DMS153 (cell line): ENCODE data around the gene MAIP1.
"Not testable (repeated sequence)": the region's sequence is repeated elsewhere in the genome, so short reads cannot be mapped to it uniquely, and the experiment has no call there.

Source experiments
- DNase-seq: peaks from one replicate; lab custom pipeline; 2025; lab: John Stamatoyannopoulos, UW

MAIP1 gene, protein sequence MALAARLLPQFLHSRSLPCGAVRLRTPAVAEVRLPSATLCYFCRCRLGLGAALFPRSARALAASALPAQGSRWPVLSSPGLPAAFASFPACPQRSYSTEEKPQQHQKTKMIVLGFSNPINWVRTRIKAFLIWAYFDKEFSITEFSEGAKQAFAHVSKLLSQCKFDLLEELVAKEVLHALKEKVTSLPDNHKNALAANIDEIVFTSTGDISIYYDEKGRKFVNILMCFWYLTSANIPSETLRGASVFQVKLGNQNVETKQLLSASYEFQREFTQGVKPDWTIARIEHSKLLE

DNA sequence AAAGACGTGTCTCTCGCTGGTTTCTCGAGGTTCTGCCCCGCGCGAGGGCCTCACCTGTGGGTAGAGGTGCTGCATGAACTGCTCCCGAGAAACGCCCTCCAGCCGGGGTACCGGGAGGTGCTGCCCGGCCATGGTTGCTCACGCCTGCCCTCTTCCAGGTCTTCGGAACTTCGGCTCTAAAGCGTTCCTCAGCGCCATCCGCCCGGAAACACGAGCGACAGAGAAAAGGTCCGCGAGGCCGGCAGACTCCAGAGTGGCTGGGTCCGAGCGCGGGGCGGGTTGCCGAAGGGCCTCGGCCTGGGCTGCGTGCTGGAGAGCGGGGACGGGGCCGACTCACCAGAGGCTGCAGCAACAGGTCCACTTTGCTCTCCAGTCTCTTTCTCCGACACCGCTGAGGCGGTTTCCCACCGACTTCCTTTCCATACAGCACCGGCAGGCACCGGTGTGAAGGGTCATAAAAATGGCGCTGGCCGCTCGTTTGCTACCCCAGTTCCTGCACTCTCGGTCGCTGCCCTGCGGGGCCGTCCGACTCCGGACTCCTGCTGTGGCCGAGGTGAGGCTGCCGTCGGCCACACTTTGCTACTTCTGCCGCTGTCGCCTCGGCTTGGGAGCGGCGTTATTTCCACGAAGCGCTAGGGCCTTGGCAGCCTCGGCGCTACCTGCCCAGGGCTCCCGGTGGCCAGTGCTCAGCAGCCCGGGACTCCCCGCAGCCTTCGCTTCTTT, at the start of gene MAIP1, which contains the start of gene TYW5:
TSS of gene MAIP1 (plus strand) at position 244 of the 723 bp plus-strand sequence. CDS start at position 461, 217 bp downstream.
TSS of gene TYW5 (minus strand) at position 153 of the 723 bp plus-strand sequence. CDS start at position 132, 21 bp downstream.
- DNase-seq = peak; percentile 47

DNA sequence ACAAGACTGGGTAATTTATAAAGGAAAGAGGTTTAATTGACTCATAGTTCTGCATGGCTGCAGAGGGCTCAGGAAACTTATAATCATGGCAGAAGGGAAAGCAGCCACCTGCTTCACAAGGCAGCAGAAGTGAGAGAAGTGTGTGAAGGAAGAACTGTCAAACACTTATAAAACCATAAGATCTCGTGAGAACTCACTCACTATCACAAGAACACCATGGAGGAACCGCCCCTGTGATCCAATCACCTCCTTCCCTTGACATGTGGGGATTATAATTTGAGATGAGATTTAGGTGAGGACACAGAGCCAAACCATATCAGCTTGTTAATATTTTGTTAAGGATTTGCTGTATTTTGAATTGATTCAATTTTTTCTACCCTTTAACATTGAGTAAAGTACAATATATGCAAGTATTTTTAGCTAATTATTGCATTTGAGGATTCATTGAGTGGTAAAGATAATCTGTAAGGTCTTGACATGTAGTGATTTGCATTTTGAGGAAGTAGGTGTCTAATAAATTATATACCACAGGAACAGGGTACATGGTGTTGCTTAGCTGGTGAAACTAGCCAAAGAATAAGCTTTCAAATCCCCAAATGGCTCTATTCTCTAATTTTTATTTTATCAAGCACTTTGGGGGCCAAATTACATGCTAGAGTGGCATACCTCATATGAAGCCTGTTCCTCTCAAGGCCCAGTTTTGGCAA, 48.2 kb upstream of the MAIP1 start:
- no peak for DNase-seq

DNA sequence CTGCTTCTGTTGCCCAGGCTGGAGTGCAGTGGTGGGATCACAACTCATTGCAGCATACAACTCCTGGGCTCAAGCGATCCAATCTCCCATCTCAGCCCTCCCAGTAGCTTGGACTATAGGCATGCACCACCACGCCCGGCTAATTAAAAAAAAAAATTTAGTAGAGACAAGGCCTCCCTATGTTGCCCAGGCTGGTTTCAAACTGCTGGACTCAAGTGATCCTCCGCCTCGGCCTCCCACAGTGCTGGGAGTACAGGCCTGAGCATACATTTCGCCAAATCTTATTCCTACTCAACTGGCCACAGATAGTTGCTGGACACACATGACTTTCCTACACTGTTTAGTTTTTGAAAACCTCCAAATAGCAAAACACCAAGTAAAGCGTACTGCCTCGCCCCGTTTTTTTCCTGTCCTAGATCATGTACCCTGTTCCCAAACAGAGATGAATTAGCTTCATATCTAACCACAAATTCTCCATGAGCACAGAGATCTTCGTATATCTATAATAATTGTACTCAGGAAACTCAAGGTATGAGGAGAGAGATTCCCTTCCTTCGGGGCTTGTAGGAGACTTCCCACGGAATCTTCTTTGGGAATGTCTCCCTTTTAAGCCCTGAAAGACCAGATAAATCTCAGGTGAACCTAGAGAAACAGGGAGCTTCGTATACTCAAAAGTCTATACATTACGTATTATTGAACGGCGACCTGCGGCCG, 44.9 kb upstream of the MAIP1 start:
- no peak for DNase-seq

DNA sequence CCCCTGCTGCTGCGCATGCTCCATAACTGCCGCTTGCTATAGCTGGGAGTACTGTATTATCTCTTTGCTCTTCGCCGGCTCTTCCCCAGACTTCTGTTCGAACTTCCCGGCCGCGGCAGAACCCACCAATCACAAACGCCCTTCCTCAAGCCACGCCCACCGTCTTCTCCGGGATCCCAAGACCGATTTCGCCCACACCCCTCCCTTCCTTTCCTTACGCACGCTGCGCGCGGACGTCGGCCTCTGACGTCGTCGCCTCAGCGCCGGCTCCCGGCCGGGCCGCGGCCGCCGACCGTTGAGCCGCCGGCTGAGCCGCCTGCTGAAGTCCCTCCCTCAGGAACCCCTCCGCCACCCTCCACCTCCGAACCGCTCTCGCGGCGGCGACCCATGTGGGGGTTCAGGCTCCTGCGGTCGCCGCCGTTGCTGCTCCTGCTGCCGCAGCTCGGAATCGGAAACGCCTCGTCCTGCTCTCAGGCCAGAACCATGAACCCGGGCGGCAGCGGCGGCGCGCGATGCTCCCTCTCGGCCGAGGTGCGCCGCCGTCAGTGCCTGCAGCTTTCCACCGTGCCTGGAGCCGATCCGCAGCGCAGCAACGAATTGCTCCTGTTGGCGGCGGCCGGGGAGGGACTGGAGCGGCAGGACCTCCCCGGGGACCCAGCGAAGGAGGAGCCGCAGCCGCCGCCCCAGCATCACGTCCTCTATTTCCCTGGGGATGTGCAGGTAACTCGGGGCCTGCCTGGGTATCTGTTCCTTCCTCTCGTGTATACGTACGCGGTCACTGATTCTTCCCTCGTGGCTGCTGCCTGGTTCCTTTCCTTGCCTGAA, 44.1 kb upstream of the MAIP1 start, which contains the start of gene C2orf69:
TSS of gene C2orf69 (plus strand) at position 242 of the 825 bp plus-strand sequence. CDS start at position 388, 146 bp downstream.
- DNase-seq = peak; percentile 85

DNA sequence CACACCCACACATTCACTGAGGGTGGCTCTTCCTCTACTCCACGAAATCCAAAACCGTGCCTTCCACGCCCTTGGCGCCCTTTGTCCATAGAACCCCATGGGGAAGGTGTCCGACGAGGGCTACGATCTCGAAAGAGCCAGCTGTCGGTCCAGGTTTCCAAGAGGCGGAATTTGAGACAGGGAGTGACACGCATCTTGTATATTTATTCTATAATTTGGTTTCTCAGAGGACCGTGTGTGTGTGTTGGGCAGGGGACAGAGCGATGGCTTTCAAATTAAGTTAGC, 43.6 kb upstream of the MAIP1 start:
- DNase-seq = no peak

DNA sequence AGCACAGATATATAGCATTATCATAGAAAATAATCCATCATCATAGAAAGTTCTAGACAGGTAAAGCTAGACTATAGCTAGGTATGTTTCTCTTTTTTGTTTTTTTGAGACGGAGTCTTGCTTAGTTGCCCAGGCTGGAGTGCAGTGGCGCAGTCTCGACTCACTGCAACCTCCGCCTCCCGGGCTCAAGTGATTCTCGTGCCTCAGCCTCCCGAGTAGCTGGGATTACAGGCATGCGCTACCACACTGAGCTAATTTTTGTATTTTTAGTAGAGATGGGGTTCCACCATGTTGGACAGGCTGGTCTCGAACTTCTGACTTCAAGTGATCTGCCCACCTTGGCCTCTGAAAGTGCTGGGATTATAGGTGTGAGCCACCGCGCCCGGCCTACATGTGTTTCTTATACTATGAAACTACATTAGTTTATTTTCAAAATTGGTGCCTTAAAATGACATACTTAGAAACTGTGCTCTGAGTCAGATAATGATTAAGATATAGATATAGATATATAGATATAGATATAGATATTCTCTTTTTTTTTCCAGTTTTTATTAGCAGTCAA, 42.7 kb upstream of the MAIP1 start:
- not testable (repeated sequence) for DNase-seq

DNA sequence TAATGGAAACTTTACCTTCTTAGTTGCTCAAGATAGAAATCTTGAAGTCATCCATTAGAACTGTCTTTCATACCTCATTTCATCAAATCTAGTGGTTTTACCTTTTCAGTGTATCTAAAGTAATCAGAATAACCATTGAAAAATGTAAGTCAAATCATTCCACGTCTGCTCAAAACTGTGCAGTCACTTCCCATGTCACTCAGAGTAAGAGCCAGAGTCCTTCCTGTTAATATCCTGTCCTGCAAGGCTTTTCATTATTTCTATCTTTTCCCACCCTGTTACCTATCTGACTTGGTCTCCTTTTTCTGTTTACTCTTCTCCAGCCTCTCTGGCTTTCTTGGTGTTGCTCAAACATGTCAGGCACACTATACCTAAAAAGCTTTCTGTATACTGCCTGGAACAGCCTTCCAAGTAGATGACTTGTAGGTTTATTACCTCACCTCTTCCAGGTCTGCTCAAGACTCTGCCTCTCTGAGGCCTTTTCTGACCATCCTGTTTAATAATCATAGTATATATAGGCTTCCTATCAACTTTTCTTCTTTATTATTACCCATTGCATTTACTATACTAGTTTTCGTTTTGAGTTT, 40.9 kb upstream of the MAIP1 start:
- no peak for DNase-seq

DNA sequence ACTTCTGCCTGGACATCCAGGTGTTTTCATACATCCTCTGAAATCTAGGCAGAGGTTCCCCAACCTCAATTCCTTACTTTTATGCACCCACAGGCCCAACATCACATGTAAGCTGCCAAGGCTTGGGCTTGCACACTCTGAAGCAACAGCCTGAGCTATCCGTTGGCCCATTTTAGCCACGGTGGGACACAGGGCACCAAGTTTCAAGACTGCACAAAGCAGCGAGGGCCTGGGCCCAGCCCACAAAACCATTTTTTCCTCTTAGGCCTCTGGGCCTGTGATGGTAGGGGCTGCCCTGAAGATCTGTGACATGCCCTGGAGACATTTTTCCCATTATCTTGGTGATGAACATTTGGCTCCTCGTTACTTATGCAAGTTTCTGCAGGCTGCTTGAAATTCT, 38.4 kb upstream of the MAIP1 start:
- no peak for DNase-seq

DNA sequence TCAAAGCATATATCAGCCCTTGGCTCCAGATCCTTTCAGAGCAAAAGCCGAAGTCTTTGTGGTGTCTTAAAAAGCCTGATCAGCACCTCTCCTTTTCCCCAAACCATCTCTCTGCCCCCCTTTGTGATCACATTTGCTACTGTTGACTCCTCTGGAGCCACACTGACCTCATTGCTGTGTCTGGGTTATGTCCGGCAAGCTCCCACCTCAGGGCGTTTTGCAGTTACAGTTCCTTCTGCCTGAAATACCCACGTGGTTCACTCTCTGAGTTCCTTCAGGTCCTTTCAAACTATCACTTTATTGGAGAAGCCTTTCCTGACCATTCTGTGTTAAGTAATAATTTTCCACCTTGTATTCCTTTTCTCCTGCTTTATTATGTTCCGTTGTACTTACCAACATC, 32.5 kb upstream of the MAIP1 start:
- no peak for DNase-seq

DNA sequence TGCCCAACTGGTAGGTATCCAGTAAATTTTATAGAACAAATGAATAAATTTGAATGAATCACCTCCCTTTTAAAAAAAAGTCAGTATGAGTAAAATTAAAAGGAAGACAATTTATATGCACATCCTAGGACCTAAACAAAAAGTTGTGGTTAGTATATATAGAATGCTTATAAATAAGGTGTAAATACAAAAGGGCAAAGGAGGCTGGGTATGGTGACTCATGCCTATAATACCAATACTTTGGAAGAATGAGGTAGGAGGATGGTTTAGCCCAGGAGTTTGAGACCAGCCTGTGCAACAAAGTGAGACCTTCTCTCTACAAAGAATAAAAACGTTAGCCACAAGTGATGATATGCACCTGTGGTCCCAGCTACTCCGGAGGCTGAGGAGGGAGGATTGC, 31.5 kb upstream of the MAIP1 start:
- DNase-seq = no peak

DNA sequence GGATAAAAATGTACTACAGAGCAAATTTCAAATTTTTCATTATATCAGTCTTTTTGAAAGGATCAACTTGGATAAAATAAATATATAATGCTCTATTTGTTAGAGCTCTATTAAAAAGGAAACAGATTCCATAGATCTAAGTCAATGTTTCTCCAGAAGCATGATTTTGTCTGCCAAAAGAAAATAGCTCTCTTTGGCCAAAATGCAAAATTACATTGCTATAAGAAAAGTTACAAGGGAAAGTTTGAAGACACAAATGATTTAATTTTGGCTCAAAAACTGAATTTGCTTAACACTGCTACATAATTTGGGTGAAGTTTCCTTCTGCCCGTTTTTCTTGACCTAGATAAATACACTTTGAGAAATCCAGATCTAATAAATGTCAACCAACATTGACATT, 28.6 kb upstream of the MAIP1 start:
- no peak for DNase-seq

DNA sequence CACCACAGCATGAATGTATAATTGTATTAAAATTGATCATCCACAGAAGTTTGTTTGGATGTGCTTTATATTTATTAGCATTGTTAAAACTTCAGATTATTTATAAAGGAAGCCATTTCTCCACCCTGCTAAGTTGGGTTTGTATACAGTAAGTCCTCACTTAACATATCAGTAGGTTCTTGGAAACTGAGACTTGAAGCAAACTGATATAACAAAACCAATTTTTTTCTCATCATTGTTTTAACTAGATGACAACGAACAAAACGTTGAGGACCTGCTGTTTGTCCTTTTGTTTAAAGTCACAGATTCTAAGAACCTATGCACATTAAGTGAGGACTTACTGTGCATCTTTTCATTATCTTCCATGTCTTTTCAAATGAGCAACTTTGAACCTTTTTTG, 27.2 kb upstream of the MAIP1 start:
- no peak for DNase-seq

DNA sequence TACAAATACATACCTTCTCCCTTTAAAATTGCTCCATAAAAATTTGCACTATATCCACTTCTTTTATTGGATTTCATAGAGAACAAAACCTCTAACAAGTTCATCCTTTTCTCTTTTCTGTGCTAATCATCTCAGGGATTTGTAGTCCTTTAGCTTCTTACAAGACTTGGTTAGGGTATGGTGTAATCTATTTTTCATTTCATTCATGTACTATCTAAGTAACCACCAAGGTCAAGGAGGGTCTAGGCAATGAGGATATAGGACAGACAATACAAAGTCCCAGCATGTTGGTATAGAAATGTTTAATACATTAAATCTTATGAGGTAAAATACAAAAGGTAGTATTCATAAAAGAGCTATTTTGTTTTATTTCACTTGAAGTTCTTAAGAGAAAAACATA, 26.8 kb upstream of the MAIP1 start:
- DNase-seq = no peak

DNA sequence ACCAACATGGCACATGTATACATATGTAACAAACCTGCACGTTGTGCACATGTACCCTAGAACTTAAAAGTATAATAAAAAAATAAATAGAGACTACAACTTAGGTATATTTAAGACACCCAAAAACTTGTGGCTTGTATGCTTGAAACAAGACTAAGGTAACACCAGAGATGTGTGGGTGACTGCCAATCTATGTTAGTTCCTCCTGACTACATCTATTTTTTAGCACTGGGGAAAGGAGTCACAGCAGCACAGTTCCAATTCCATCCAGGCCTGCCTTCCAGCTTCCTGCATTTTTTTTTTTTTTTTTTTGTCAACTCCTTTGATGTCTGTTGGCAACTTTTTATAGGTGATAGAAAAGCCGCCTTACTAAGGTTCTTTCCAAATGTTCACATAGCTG, 26.1 kb upstream of the MAIP1 start:
- DNase-seq = no peak

DNA sequence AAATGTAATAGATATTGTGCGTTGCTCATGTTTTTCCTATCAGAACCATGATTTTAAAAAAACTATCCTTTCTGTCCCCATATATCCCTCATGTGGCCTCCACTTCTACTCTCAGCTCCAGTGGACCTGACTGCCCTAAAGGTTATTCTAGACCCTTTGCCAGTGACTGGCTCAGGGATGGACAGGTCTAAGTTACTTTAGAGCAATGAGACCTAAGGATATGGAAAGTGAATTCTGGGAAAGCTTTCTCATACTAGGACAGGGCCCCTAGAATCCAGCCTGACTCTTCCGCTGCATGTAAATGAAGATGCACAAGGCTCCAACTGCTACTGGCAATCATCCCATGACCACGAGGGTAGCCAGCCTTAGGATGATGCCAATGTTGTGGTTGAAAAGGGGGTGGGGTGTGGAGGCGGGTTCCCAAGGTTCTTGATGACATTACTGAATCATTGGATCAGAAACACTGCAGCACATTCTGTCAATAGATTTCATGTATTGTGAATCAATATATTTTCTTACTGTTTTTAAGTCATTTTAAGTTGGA, 23.0 kb upstream of the MAIP1 start:
- DNase-seq = no peak

DNA sequence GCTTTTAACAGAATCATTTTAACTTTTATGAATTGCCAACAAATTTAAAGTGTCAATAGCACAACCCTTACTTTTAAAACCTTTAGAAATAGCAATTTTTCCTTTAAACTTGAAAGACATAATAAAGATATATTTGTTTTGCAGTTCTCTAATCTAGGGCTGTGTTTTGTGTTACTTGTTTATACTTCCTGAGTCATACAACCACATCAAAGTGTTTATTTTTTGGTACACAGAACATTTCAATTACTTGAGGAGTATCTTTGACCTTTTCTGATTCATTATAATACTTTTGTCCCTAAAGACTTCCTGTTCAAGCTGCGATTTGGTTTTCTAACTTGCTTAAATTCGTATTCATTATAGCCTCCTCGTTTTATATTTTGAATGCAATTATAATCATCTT, 21.9 kb upstream of the MAIP1 start:
- DNase-seq = no peak

DNA sequence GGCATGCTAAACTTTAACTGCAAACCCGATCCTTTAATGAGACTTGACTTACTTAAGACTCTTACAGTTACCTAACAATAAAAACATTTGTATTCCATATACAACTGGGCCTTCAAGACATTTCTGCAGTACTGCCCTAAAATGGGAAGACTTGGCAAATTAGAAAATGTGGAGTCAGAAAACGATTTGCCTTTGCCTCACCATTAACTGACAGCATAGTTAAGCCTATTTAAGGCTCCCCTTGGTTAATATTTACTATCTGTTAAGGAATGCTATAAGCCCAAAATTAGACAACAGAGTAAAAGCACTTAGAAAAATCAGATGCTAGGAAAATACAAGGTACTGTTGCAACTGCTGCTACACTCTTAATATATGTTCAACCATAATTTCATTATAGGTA, 18.8 kb upstream of the MAIP1 start:
- DNase-seq = no peak

DNA sequence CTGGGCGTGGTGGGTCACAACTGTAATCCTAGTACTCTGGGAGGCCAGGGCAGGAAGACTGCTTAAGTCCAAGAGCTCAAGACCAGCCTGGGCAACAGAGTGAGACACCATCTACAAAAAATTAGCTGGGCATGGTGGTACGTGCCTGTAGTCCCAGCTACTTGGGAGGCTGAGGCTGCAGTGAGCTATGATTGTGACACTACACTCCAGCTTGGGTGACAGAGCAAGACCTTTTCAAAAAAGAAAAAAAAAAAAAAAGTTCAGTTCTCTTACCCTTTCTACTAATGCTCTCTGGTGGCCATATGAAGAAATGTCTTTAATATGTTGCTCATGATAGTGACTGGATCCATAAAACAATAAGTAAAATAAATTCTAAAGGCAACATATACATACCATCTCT, 15.0 kb upstream of the MAIP1 start:
- no peak for DNase-seq

DNA sequence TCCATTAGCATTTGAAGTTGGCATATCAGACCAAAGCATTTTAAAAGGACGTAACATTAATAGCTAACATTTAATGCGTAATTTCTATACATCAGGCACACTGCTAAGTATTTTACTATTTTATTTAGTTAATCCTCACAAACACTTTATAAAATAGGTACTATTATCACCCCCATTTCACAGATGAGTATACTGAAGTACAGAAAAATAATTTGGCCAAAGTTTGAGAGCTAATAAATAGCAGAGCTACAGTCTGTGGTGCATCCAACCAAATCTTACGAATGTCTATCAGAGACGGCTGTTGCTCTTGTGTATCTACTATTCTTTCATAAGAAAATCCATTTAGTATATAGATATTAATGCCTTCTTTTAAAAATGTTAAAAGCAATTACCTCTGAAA, 12.0 kb upstream of the MAIP1 start:
- no peak for DNase-seq

DNA sequence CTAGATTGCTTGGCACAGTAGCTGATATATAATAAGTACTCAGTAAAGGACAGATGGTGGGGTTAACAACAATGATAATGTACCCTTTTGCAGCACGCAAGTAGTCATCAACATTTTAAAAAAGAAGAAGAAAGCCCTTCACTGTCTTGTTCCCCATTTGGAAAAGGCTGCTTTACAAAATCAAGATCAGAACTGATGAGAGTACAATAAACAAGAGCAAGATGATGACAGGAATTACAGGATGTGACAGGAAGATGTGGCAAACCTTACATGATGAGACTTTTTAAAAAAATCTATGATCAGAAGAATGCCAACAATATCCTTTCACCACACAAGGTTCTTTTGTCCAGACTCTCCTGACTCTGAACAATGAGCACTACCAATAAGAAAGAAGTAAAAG, 9.2 kb upstream of the MAIP1 start:
- no peak for DNase-seq

DNA sequence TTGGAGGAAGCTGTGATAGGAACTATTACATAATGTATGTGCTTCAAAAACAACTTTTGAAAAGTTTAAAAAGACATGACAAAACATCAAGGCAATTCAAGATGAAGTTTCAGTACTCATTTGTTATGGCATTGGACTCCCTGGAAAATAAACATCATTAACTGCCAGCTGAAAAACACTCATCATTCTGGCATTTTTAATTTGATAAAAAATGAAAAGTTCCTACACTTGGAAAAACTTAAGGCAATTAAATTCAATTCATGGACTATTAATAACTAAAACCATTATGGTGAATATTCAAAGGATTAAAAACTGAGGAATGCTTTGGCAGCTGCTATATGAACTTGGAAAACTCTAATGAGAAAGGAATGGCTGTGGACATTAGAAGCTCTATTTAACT, 8.5 kb upstream of the MAIP1 start:
- DNase-seq = no peak
